Measurements from ENCODE around the gene BTNL9.

- TF ChIP-seq CTCF (conservative IDR thresholded peaks at IDR 0.05; ENCODE audit: low read depth, low read length) = no peak
- TF ChIP-seq EZH2 (IDR thresholded peaks at IDR 0.05; ENCODE audit: low read length, unreplicated experiment) = no peak
- no peak for TF ChIP-seq EZH2phosphoT487 (IDR thresholded peaks at IDR 0.05; ENCODE audit: borderline replicate concordance, low read length)
These were observed 41.9 kb downstream of the BTNL9 start for GRCh38 chr5:181081989-181082388.

Data from PC-3 (cell line).